Activated naive CD8-positive, alpha-beta T cell (primary cell): ENCODE measurements around the gene NHLRC4.
A peak's percentile ranks its signal among the peaks of the same experiment; 100 is the strongest.

ENCODE experiments used
- H3K27ac Mint-ChIP-seq: one replicate; pipeline ENCODE4 v1.8.0; 2021; ENCODE audit warnings: mixed read lengths
- H3K27me3 Mint-ChIP-seq: one replicate; pipeline ENCODE4 v1.8.0; 2021; ENCODE audit warnings: mixed read lengths
- H3K36me3 Mint-ChIP-seq: one replicate; pipeline ENCODE4 v1.8.0; 2021; ENCODE audit warnings: mixed read lengths
- H3K4me1 Mint-ChIP-seq: one replicate; pipeline ENCODE4 v1.8.0; 2021; ENCODE audit warnings: low read depth, mixed read lengths
- H3K4me3 Mint-ChIP-seq: one replicate; pipeline ENCODE4 v1.8.0; 2021; ENCODE audit warnings: mild to moderate bottlenecking, mixed read lengths
- H3K9me3 Mint-ChIP-seq: one replicate; pipeline ENCODE4 v1.8.0; 2021; ENCODE audit warnings: low read depth, mixed read lengths

Gene NHLRC4, protein sequence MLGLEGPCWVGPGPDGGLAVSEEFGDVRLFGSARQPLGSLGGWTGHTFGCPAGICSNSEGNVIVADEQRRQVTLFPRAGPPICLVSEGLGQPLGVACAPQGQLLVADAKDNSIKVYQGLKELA

DNA sequence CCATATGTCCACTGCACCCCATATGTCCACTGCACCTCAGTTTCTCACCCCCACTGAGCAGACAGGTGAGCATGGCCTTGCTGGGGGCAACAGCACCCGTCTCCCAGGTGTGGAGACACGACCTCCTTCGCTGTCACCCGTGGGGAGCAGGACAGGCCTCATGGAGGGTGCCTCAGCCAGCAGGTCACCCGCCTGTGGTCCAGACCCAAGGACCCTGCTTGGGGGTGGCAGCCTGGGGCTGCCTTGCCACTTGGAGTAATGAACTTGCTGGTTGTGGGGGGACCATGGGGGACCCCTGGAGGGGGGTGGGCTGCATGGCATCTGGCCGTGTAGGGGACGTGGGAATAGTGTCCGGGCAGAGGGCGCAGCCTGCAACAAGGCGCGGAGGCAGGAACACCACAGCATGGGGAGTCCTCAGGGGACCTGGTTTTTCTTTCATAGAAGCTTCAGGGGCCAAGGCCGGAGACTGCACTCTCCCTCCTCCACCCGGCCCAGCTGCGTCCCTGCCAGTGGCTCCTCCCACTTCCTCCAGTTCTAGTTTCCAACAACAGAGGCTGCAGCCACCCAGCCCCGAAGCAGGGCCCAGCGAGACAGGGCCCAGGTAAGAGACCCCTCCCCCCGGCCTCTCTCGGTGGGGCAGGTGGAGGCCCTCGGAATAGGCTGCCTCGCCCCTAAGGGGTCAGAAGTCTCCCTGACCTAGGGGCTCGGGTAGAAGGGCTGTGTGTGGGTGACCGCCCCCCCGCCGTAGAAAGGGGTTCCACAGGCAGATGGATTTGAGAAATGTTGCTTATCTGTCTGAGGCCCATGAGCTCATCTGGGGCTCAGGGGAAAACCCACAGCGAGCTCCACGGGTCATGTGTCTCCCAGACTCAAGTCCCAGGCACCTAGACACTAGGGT is at the start of gene NHLRC4:
Gene NHLRC4, plus strand, starts transcription at position 531 of the 898 bp plus-strand sequence. CDS start 1,043 bp downstream, outside the sequence.
- Mint-ChIP-seq H3K27ac (peak within 1 kb of the TSS; percentile 72), H3K9me3 (no peaks in the 10 kb centered on the region), H3K4me1 (peaks cover 28% of the 10 kb centered on the region), H3K27me3 (peaks cover 2% of the 10 kb centered on the region), H3K36me3 (no peaks in the 10 kb centered on the region), H3K4me3 (peak within 1 kb of the TSS; percentile 77)

DNA sequence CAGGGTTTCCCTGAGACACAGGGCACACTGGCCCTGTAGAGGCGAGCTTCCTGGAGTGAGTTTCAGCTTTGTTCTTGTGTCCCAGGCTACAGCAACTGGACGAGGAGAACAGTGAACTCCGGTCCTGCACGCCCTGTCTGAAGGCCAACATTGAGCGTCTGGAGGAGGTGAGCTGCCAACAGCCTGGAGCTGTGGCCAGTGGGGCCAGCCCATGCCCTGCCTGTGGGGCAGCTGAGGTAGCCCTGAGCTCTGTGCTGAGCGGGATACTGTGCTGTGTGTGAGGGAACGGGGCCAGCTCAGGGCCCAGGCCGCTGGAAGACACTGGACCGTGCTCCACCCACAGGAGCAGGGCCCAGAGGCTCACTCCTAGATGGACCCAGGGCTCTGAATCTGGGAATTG is 47.9 kb upstream of the NHLRC4 start:
- no peaks in the 10 kb centered on the region for H3K9me3 Mint-ChIP-seq
- no peaks in the 10 kb centered on the region for H3K36me3 Mint-ChIP-seq

DNA sequence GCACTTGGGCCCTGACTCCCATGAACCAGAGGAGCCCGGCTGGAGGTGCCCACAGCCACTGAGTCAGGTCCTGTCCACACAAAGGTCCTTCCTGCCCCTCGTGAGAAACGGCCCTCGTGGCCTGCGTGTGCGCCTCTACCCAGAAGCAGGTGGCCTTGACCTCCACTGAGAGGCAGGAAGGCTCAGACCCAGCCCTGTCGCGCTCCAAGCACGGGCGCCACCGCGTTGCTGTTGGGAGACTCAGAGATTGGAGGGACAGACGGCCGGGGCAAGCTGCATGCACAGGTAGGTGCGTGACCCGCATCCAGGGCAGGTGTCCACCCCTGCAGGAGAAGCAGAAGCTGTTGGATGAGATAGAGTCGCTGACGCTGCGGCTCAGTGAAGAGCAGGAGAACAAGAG is 47.4 kb upstream of the NHLRC4 start:
- Mint-ChIP-seq H3K9me3 (no peaks in the 10 kb centered on the region), H3K4me3 (no peak overlapping the region), H3K27me3 (no peaks in the 10 kb centered on the region), H3K36me3 (no peaks in the 10 kb centered on the region), H3K4me1 (no peaks in the 10 kb centered on the region), H3K27ac (no peak overlapping the region)

More for the DNA sequence above, 47.9 kb upstream of the NHLRC4 start:
- no peaks in the 10 kb centered on the region for H3K4me1 Mint-ChIP-seq
- no peak overlapping the region for H3K27ac Mint-ChIP-seq
- H3K4me3 Mint-ChIP-seq: no peak overlapping the region
- no peaks in the 10 kb centered on the region for H3K27me3 Mint-ChIP-seq

DNA sequence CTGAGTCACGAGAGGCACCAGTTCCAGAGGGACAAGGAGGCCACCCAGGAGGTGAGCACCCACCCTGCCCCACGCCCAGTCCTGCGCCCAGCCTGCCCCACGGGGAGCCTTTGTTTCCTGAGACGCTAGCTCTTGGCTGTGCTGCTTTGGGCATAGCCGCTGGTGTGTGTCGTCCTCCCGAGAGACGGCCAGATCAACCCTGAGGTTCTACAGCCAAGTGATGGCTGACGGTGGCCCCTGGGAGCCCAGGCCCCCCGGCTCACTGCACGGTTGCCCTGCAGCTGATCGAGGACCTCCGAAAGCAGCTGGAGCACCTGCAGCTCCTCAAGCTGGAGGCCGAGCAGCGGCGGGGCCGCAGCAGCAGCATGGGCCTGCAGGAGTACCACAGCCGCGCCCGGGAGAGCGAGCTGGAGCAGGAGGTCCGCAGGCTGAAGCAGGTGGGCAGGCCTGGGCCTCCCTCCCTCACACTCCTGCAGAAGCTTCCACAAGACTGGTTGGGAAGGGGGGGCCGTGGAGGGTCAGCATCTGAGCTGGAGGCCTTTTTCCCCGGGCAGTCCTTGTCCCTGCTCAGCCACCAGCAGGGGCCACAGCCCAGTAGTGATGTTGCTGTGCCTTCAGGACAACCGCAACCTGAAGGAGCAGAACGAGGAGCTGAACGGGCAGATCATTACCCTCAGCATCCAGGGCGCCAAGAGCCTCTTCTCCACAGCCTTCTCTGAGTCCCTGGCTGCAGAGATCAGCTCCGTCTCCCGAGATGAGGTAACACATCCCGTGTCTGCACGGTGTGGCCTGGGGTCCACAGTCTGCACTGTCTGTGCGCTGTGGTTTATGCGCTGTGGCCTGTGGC is 46.7 kb upstream of the NHLRC4 start:
- no peaks in the 10 kb centered on the region for H3K27me3 Mint-ChIP-seq

DNA sequence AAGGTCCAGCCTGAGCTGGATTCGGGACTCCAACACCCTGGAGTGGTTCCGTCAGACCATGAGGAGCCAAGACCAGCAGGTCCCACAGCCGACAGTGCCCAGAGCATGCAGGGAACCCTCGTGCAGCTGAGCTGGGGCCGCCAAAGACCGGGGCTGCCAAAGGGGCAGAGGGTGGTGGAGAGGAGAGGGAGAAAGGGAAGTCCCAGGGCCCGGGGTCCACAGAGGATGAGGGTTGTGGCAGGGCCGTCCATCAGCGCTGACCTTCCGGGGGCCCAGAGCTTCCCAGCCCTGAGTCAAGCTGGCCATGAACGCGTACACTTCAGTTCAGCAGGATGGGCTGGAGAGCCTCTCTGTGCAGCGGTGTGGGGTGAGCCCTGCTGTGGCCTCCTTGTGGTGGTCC is 46.0 kb upstream of the NHLRC4 start:
- Mint-ChIP-seq H3K4me3 (no peak overlapping the region), H3K9me3 (no peaks in the 10 kb centered on the region), H3K27ac (no peak overlapping the region), H3K4me1 (peaks cover 10% of the 10 kb centered on the region), H3K27me3 (no peaks in the 10 kb centered on the region), H3K36me3 (peaks cover 2% of the 10 kb centered on the region)

More for the DNA sequence above, 46.7 kb upstream of the NHLRC4 start:
- Mint-ChIP-seq H3K4me1 (peaks cover 2% of the 10 kb centered on the region), H3K4me3 (no peak overlapping the region), H3K27ac (no peak overlapping the region), H3K36me3 (no peaks in the 10 kb centered on the region), H3K9me3 (no peaks in the 10 kb centered on the region)

DNA sequence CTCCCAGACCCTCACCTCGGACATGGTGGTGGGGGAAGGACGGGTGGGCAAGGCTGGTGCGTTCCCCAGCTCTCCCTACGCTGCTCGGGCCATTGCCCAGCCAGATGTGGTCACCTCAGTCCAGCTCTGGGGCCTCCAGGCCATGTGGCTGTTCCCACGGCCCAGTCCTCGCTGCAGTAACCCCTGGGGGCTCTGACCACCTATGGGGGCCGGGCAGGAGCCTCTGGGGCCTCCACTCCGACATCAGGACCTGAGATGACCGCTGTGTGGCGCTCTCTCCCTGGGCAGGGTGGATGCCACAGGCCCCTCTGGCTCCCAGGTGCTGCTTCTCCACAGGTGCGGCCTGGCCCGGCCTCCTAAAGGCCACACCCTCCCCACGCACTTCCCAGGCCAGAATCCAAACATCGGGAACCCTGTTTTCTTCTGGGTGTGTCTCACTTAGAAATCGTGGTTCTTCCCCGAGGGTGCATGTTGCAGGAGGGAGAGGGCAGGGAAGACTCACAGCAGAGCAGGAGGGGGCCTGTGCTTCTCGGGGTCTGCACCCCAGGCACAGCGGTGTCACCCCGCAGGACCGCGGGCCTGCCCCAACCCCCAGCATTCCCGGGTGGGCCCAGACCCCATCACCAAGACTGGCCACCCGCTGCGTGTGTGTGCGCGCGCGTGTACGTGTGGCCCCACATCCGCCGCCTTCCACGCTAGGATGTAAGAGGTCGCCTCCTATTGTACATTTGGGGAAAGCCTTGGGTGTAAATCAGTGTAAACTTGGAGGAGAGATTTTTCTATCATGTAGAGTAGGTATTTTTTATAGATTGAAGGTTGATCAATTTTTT is 45.2 kb upstream of the NHLRC4 start:
- Mint-ChIP-seq H3K27ac (no peak overlapping the region), H3K4me3 (no peak overlapping the region), H3K27me3 (no peaks in the 10 kb centered on the region), H3K4me1 (peaks cover 12% of the 10 kb centered on the region), H3K9me3 (no peaks in the 10 kb centered on the region), H3K36me3 (peaks cover 2% of the 10 kb centered on the region)

DNA sequence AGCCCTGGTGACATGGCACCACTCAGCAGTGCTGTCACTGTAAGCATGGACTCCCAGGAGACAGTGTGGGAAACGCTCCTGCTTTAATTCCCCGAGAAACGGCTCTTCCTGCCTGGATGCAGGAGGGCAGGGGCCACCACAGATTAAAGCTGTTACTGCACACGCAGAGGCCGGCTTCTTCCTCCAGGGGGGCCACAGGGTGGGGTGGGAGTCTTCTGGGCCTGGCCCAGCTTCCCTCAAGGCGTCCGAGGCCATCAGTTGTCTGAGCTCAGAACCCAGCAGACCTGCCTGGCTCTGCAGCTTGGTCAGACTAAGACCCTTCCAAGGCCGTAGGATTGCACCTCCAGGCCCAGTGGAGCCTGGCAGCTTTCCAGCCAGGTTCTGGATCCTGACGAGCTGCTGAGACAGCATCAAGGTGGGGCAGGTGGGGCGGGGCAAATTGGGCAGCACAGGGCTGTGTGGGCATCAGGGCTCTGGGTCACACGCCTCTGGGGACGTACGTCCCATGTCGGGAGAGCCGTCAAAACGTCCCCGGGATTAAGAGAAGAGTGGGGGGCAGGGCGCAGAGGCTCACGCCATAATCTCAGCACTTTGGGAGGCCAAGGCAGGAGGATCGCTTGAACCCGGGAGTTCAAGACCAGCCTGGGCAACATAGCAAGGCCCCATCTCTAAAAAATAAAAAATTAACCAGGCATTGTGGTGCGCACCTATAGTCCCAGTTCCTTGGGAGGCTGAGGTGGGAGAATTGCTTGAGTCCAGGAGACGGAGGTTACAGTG is 44.3 kb upstream of the NHLRC4 start:
- H3K4me1 Mint-ChIP-seq: peaks cover 12% of the 10 kb centered on the region
- H3K9me3 Mint-ChIP-seq: no peaks in the 10 kb centered on the region
- H3K4me3 Mint-ChIP-seq: no peak overlapping the region
- peaks cover 2% of the 10 kb centered on the region for H3K36me3 Mint-ChIP-seq
- H3K27ac Mint-ChIP-seq: peak overlapping the region; percentile 50
- H3K27me3 Mint-ChIP-seq: no peaks in the 10 kb centered on the region

DNA sequence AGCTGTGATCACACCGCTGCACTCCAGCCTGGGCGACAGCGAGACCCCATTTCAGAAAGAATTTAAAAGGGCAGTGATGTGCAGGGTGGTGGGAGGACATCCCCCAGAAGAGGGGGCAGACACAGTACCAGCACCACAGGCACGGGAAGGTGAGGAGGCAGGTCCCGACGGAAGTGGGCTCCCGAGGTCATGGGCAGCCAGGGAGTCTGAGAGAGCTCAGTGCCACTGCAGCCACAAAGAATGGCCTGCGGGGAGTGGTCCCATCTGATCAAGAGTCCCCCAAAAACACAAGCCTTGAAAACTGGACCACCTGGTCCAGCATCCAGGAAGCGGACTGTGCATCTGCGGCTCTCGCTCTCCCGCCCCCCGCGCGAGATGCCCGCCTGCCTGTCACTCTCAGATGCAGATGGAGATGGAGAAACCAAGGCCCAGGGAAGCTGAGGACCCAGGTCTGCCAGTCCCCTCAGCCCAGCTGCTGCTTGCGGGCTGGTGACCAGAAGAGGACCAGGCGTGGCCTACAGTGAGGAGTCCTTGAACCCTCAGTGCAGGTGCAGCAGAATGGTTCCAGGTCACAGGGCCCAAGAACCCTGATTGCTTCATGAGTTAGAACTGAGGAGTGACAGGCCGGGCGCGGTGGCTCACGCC is 43.6 kb upstream of the NHLRC4 start:
- Mint-ChIP-seq H3K4me3 (no peak overlapping the region), H3K27me3 (no peaks in the 10 kb centered on the region), H3K9me3 (no peaks in the 10 kb centered on the region), H3K27ac (peak overlapping the region; percentile 50), H3K36me3 (peaks cover 2% of the 10 kb centered on the region), H3K4me1 (peaks cover 12% of the 10 kb centered on the region)

DNA sequence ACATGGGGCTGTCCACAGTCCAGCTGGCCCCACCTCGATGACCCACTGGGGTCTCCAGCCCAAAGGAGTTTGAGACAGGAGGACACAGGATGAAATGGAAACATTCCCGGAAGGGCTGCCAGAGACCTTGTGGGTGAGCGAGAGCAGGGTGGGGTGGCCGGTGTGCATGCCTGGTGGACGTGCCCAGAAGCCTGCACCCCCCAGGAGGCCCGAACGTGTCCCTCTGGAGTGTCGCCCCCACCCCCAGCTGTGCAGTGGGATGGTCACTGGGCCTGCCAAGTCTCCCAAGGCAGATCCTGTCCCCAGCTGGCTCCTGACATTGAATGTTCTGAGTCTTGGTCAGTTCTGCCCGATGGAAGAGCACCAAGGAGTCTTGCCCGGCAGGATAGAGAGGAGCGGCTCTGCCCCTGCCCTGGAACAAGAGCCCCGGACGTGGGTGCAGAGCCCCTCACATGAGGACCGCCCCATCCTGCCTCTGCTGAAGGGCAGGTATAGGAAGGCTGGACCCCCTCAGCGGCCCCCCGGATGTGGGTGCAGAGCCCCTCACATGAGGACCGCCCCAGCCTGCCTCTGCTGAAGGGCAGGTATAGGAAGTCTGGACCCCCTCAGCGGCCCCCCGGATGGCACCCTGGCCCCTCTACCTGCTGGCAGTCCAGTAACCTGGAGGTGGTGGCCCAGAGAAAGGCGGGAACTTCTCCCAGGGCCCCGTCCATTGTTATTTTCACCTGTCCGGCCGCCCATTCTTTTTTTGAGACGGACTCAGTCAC is 42.3 kb upstream of the NHLRC4 start:
- Mint-ChIP-seq H3K27ac (peak overlapping the region; percentile 100), H3K9me3 (no peaks in the 10 kb centered on the region), H3K36me3 (peaks cover 2% of the 10 kb centered on the region), H3K27me3 (no peaks in the 10 kb centered on the region), H3K4me3 (peak overlapping the region; percentile 92), H3K4me1 (peaks cover 12% of the 10 kb centered on the region)

DNA sequence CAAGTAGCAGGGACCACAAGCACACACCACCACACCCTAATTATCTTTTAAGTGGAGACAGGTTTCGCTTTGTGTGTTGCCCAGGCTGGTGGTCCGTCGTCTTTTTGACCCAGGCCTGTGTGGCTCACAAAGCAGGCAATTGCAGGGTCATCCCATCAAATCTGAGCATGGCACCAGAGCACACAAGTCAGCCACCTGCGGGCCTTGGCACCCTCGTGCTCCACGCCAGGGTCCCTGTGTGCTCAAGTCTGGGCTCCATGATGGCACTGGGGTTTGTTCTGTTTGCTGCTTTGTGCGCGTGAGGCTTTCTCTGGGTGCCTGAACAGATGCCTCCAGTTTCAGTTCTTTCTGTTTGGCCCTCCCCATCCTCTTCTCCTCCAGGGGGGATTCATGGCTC is 41.7 kb upstream of the NHLRC4 start:
- Mint-ChIP-seq H3K4me1 (peaks cover 16% of the 10 kb centered on the region), H3K36me3 (peaks cover 2% of the 10 kb centered on the region), H3K27ac (peak overlapping the region; percentile 100), H3K27me3 (no peaks in the 10 kb centered on the region), H3K9me3 (no peaks in the 10 kb centered on the region), H3K4me3 (peak overlapping the region; percentile 92)

DNA sequence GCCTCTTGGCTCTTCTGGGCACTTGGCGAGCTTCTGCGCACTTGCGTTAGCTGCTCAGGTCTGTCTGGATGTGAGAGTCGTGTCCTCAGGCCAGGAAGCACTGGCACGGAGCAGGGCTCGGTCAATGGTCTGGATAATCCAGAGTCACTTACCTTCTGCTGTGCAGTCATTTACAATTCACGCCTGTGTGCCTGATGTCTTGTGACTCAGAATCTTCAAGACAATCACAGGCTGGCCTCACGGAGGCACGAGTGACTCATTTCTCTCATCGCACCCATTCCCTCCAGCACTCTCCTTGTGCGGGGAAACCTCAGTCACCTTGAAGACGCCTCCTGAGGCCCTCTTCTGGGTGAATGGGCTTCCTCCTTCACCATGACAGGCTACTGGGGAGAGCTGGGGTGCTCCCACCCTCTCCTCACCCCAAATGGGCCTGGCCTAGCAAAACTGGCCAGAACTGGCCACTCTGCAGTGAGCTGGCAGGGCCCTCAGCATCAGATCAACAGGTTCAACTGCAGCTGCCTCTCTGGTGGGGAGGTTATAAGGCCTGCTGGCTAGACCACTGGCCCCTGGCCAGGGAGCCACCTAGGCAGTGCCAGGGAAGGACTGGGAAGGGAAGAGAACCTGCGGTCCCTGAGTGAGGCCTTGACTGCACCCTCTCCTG is 41.2 kb upstream of the NHLRC4 start:
- Mint-ChIP-seq H3K4me3 (peak overlapping the region; percentile 92), H3K9me3 (no peaks in the 10 kb centered on the region), H3K27ac (peak overlapping the region; percentile 100), H3K4me1 (peaks cover 17% of the 10 kb centered on the region), H3K36me3 (peaks cover 2% of the 10 kb centered on the region), H3K27me3 (no peaks in the 10 kb centered on the region)

DNA sequence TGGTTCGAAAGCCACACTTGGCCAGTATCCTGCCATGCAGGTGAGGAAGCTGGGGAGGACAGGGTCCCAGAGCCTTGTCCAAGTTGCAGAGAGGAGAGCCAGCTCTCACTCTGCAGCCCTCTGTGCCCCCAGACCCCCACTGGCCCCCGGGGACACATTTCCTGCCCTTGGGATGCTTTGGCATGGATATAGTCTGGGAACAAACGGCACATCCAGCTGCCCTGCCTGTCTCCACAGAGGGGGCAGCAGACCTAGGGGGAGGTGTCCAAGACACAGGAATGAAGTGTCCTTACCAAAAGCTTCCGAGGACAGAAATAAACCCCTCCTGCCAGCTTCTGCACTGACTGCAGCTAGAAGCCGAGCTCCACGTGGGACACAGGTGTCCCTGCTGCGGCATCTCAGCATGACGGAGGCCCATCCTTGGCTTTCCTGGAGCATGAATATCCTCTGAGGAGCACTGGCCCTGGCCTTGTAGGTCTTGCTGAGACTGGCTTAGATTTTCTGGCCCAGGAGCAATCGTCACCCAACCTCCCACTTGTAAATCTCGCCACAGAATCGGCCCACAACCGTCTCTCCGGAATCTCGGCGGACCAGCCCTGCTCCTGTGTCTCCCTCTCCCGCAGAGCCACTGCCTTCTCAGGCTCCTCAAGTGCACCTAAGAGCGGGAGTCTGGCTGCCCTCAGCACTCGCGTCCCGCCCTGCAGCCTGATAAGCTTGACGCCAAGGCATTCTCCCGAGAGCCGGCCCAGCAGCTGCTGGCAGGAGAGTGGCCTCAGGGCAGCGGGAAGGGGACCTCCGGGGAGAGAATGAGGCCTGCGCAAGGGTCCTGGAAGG is 40.4 kb upstream of the NHLRC4 start:
- peaks cover 17% of the 10 kb centered on the region for H3K4me1 Mint-ChIP-seq
- no peaks in the 10 kb centered on the region for H3K27me3 Mint-ChIP-seq
- no peaks in the 10 kb centered on the region for H3K9me3 Mint-ChIP-seq
- peak overlapping the region; percentile 92 for H3K4me3 Mint-ChIP-seq
- H3K27ac Mint-ChIP-seq: peak overlapping the region; percentile 100
- H3K36me3 Mint-ChIP-seq: peaks cover 2% of the 10 kb centered on the region
